ENCODE data around the gene TRAPPC11.

- TF ChIP-seq CTCF (IDR thresholded peaks at IDR 0.05 in 2 of 3, conservative IDR thresholded peaks at IDR 0.05 in 1 of 3; ENCODE audit: borderline replicate concordance in 1 of 3, insufficient read depth in 1 of 3, low read depth in 2 of 3, low read length in 2 of 3) (no peak), MAX (IDR thresholded peaks at IDR 0.05) (no peak)
These were observed 38.7 kb upstream of the TRAPPC11 start for GRCh38 chr4:183620421-183620820.
